ENCODE measurements around the gene TERF2IP.
A peak's percentile ranks its signal among the peaks of the same experiment; 100 is the strongest.

TERF2IP gene

GRCh38 chr16:75620326-75621169 is 27.0 kb upstream of the TERF2IP start:
- no peaks in the 10 kb centered on the region for H3K27me3 ChIP-seq (ENCODE audit: insufficient read depth, low read length, poor library complexity, severe bottlenecking)
- no peak overlapping the region for H2AFZ ChIP-seq (ENCODE audit: low read length)
- no peaks in the 10 kb centered on the region for H4K20me1 ChIP-seq (ENCODE audit: insufficient read depth, low read length, poor library complexity, severe bottlenecking)
- no peaks in the 10 kb centered on the region for H3F3A ChIP-seq (ENCODE audit: low read depth)
- peaks cover 7% of the 10 kb centered on the region; the same call in 1 of the 2 replicates for H3K36me3 ChIP-seq (ENCODE audit: insufficient read depth, low read length)
- H3K4me2 ChIP-seq (ENCODE audit: low read depth, low read length, poor library complexity, severe bottlenecking), result peak overlapping the region; percentile 95
- no peaks in the 10 kb centered on the region for H3K9me3 ChIP-seq (ENCODE audit: insufficient read depth, low read depth, low read length)
- no peak for TF ChIP-seq EZH2phosphoT487 (IDR thresholded peaks at IDR 0.05; ENCODE audit: borderline replicate concordance)
- no peak for TF ChIP-seq CTCF (conservative IDR thresholded peaks at IDR 0.05; ENCODE audit: low read length)
- H3K4me3 ChIP-seq (ENCODE audit: low read length, poor library complexity, severe bottlenecking), result peak overlapping the region; percentile 89
- H3K9me2 ChIP-seq (replicated peaks; ENCODE audit: low read depth, low read length), result no peaks in the 10 kb centered on the region
- H3K79me2 ChIP-seq (ENCODE audit: insufficient read depth, low read length), result peaks cover 24% of the 10 kb centered on the region; the same call in 1 of the 2 replicates
- H3K9ac ChIP-seq (ENCODE audit: low read depth, low read length, poor library complexity, severe bottlenecking), result no peak overlapping the region
- peaks cover 27% of the 10 kb centered on the region for H3K4me1 ChIP-seq (ENCODE audit: insufficient read depth, low read length, poor library complexity, severe bottlenecking)

GRCh38 chr16:75621170-75621477 is 26.4 kb upstream of the TERF2IP start:
- Histone ChIP-seq H3K27me3 (ENCODE audit: insufficient read depth, low read length, poor library complexity, severe bottlenecking) (no peaks in the 10 kb centered on the region), H3K4me2 (ENCODE audit: low read depth, low read length, poor library complexity, severe bottlenecking) (peak overlapping the region; percentile 95), H3K79me2 (ENCODE audit: insufficient read depth, low read length) (peaks cover 24% of the 10 kb centered on the region; the same call in 1 of the 2 replicates), H3K4me1 (ENCODE audit: insufficient read depth, low read length, poor library complexity, severe bottlenecking) (peaks cover 29% of the 10 kb centered on the region), H3K9me2 (replicated peaks; ENCODE audit: low read depth, low read length) (no peaks in the 10 kb centered on the region), H3K9ac (ENCODE audit: low read depth, low read length, poor library complexity, severe bottlenecking) (peak overlapping the region; percentile 89), H2AFZ (ENCODE audit: low read length) (no peak overlapping the region), H3K9me3 (ENCODE audit: insufficient read depth, low read depth, low read length) (no peaks in the 10 kb centered on the region), H3K4me3 (ENCODE audit: low read length, poor library complexity, severe bottlenecking) (peak overlapping the region; percentile 89), H4K20me1 (ENCODE audit: insufficient read depth, low read length, poor library complexity, severe bottlenecking) (no peaks in the 10 kb centered on the region), H3K36me3 (ENCODE audit: insufficient read depth, low read length) (peaks cover 13% of the 10 kb centered on the region; the same call in 1 of the 2 replicates), H3F3A (ENCODE audit: low read depth) (no peaks in the 10 kb centered on the region)
- TF ChIP-seq CTCF (conservative IDR thresholded peaks at IDR 0.05; ENCODE audit: low read length) (peak; percentile 77), EZH2phosphoT487 (IDR thresholded peaks at IDR 0.05; ENCODE audit: borderline replicate concordance) (no peak)

GRCh38 chr16:75622761-75623605 is 24.6 kb upstream of the TERF2IP start, which contains the start of gene ADAT1:
ADAT1 (minus strand) TSS chr16:75623281; CDS start chr16:75620799, 2,482 bp downstream.
- H2AFZ ChIP-seq (ENCODE audit: low read length), result peak within 1 kb of the TSS; percentile 93

More at GRCh38 chr16:75622761-75623605, 24.6 kb upstream of the TERF2IP start, which contains the start of gene ADAT1:
- no peaks in the 10 kb centered on the region for H3K9me2 ChIP-seq (replicated peaks; ENCODE audit: low read depth, low read length)
- TF ChIP-seq CTCF (conservative IDR thresholded peaks at IDR 0.05; ENCODE audit: low read length), result no peak
- TF ChIP-seq EZH2phosphoT487 (IDR thresholded peaks at IDR 0.05; ENCODE audit: borderline replicate concordance), result no peak
- H3K36me3 ChIP-seq (ENCODE audit: insufficient read depth, low read length), result peaks cover 17% of the 10 kb centered on the region; the same call in 1 of the 2 replicates
- no peaks in the 10 kb centered on the region for H3K27me3 ChIP-seq (ENCODE audit: insufficient read depth, low read length, poor library complexity, severe bottlenecking)
- H3K4me1 ChIP-seq (ENCODE audit: insufficient read depth, low read length, poor library complexity, severe bottlenecking), result peaks cover 47% of the 10 kb centered on the region
- peaks cover 12% of the 10 kb centered on the region for H3F3A ChIP-seq (ENCODE audit: low read depth)
- peaks cover 24% of the 10 kb centered on the region; the same call in 1 of the 2 replicates for H3K79me2 ChIP-seq (ENCODE audit: insufficient read depth, low read length)
- H3K4me3 ChIP-seq (ENCODE audit: low read length, poor library complexity, severe bottlenecking), result peak within 1 kb of the TSS; percentile 89
- H3K9ac ChIP-seq (ENCODE audit: low read depth, low read length, poor library complexity, severe bottlenecking), result peak within 1 kb of the TSS; percentile 89
- H3K4me2 ChIP-seq (ENCODE audit: low read depth, low read length, poor library complexity, severe bottlenecking), result peak within 1 kb of the TSS; percentile 95
- H3K9me3 ChIP-seq (ENCODE audit: insufficient read depth, low read depth, low read length), result no peaks in the 10 kb centered on the region
- H4K20me1 ChIP-seq (ENCODE audit: insufficient read depth, low read length, poor library complexity, severe bottlenecking), result peaks cover 5% of the 10 kb centered on the region
